ENCODE results near the gene RNASEH2A. TPM values are rescaled to one million over a fixed set of nuclear protein-coding genes. Genes with fewer than 3 reads are reported as not detected.
A peak's percentile ranks its signal among the peaks of the same experiment; 100 is the strongest.

The RNASEH2A gene
- polyA plus RNA-seq, 1 donor (not counting 4 experiments of a cell fraction or from before 2014, with no cell fraction given) = 19.7 TPM

DNA sequence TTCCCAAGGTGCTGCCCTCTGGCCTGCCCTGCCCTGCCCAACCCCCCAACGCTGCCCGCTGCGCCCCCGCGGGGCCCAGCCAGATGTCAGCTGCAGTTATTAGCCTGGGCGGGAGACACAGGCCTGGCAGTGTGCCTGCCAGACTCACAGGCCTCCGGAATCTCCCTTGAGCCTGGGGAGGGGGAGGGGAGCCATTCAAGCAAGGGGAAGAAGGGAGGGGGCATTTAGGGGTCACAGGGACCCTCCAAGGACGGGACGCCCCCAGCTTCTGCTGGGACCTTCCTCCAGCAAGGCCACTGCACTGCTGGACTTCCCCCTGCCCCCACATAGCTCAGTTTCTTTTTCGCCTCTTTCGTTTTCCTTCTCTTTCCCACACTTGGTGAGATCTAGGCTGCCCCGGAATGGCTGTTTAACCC is 17.7 kb upstream of the RNASEH2A start:
- Histone ChIP-seq H3K4me2 (ENCODE audit: control insufficient read depth, extremely low read depth, insufficient read depth, low read depth, low read length) (peak overlapping the region; percentile 99), H3K27me3 (ENCODE audit: control insufficient read depth, extremely low read depth, insufficient read depth, low read length) (no peaks in the 10 kb centered on the region), H3K9me3 (ENCODE audit: control insufficient read depth, low read depth, low read length) (no peaks in the 10 kb centered on the region), H2AFZ (ENCODE audit: control insufficient read depth, low read length) (peak overlapping the region; percentile 46), H4K20me1 (ENCODE audit: control insufficient read depth, extremely low read depth, insufficient read depth, low read length) (peaks cover 11% of the 10 kb centered on the region), H3K4me3 (ENCODE audit: control insufficient read depth in 2 of 3, extremely low read depth in 1 of 3, insufficient read depth in 2 of 3, low read depth in 1 of 3, low read length in 3 of 3) (peak overlapping the region in 2 of 3 experiments; percentile 48 to 49), H3K9me1 (ENCODE audit: control insufficient read depth, extremely low read depth, insufficient read depth, low read length) (no peaks in the 10 kb centered on the region), H3K36me3 (ENCODE audit: control insufficient read depth in 2 of 2, extremely low read depth in 1 of 2, insufficient read depth in 2 of 2, low read length in 2 of 2) (no peaks in the 10 kb centered on the region), H3K79me2 (ENCODE audit: control insufficient read depth, insufficient read depth, low read length) (peaks cover 19% of the 10 kb centered on the region), H3K27ac (ENCODE audit: control insufficient read depth, insufficient read depth, low read length) (peak overlapping the region; percentile 98), H3K9ac (ENCODE audit: control insufficient read depth, extremely low read depth, insufficient read depth, low read length) (peak overlapping the region; percentile 97), H3K4me1 (ENCODE audit: control insufficient read depth, extremely low read depth, insufficient read depth, low read length) (peaks cover 58% of the 10 kb centered on the region)
- dilution Hi-C loops (cut with MboI; ENCODE audit: extremely low pct_ligation_motif_present, low sequenced_read_pairs) = no loop called here
- DNase-seq (ENCODE audit: low read depth, low spot score) (no peak), FAIRE-seq (no peak)
- no peak for TF ChIP-seq EZH2 (IDR thresholded peaks at IDR 0.05; ENCODE audit: low read length)
- TF ChIP-seq, protein P1, sequence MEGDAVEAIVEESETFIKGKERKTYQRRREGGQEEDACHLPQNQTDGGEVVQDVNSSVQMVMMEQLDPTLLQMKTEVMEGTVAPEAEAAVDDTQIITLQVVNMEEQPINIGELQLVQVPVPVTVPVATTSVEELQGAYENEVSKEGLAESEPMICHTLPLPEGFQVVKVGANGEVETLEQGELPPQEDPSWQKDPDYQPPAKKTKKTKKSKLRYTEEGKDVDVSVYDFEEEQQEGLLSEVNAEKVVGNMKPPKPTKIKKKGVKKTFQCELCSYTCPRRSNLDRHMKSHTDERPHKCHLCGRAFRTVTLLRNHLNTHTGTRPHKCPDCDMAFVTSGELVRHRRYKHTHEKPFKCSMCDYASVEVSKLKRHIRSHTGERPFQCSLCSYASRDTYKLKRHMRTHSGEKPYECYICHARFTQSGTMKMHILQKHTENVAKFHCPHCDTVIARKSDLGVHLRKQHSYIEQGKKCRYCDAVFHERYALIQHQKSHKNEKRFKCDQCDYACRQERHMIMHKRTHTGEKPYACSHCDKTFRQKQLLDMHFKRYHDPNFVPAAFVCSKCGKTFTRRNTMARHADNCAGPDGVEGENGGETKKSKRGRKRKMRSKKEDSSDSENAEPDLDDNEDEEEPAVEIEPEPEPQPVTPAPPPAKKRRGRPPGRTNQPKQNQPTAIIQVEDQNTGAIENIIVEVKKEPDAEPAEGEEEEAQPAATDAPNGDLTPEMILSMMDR (optimal IDR thresholded peaks at IDR 0.05 in 1 of 3, IDR thresholded peaks at IDR 0.05 in 1 of 3, conservative IDR thresholded peaks at IDR 0.05 in 1 of 3; ENCODE audit: extremely low read depth in 1 of 3, insufficient read depth in 2 of 3, low read length in 3 of 3) = peak in 1 of 3 experiments; percentile 19

DNA sequence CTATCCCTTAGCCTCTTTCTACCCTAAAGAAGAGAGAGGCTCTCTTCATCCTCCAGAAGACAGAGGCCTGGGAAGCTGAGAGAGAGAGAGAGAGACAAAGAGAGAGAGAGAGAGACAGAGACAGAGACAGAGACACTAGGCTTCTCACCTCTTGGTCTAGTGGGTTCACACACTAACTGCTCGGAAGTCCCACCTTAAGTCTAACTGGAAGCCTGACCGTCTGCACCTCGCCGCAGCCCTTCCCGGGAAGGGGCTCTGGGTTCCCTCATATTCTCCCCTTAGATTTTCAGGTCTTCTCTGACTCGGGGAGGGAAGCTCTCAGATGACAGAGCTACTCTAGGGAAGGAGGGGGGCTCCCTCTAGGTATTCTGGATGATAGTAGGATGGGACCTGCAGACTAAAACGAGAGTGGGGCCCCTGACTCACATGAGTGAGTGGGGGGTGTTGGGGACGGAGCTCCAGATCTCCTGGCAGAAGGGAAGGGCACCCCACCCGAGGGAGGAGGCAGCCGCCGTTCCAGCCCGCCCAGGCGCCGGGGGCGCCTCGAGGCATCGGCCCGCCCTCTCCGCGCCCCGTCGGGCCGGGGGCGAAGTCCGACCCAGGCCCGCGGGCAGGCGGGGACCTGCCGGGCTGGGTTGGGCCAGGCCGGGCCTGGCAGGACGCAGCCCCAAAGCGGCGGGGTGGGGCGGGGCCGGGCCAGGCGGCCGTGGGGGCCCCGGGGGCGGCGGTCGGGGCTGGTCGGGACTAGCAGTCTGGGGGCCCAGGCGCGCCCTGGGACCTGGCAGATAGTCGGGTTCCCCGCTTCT is 17.1 kb upstream of the RNASEH2A start:
- TF ChIP-seq, protein P1 (optimal IDR thresholded peaks at IDR 0.05 in 1 of 3, IDR thresholded peaks at IDR 0.05 in 1 of 3, conservative IDR thresholded peaks at IDR 0.05 in 1 of 3; ENCODE audit: extremely low read depth in 1 of 3, insufficient read depth in 2 of 3, low read length in 3 of 3) = no peak
- no peak for TF ChIP-seq EZH2 (IDR thresholded peaks at IDR 0.05; ENCODE audit: low read length)
- no peaks in the 10 kb centered on the region for H3K9me1 ChIP-seq (ENCODE audit: control insufficient read depth, extremely low read depth, insufficient read depth, low read length)
- H2AFZ ChIP-seq (ENCODE audit: control insufficient read depth, low read length) = peak overlapping the region; percentile 46
- H3K27me3 ChIP-seq (ENCODE audit: control insufficient read depth, extremely low read depth, insufficient read depth, low read length) = no peaks in the 10 kb centered on the region
- H3K4me3 ChIP-seq (ENCODE audit: control insufficient read depth in 2 of 3, extremely low read depth in 1 of 3, insufficient read depth in 2 of 3, low read depth in 1 of 3, low read length in 3 of 3) = peak overlapping the region; percentile 48 to 73 (median 49)
- no peak for DNase-seq (ENCODE audit: low read depth, low spot score)
- peaks cover 11% of the 10 kb centered on the region for H4K20me1 ChIP-seq (ENCODE audit: control insufficient read depth, extremely low read depth, insufficient read depth, low read length)
- dilution Hi-C loops (cut with MboI; ENCODE audit: extremely low pct_ligation_motif_present, low sequenced_read_pairs) = no loop called here
- peaks cover 19% of the 10 kb centered on the region for H3K79me2 ChIP-seq (ENCODE audit: control insufficient read depth, insufficient read depth, low read length)
- no peaks in the 10 kb centered on the region for H3K9me3 ChIP-seq (ENCODE audit: control insufficient read depth, low read depth, low read length)
- peak overlapping the region; percentile 98 for H3K27ac ChIP-seq (ENCODE audit: control insufficient read depth, insufficient read depth, low read length)
- H3K4me2 ChIP-seq (ENCODE audit: control insufficient read depth, extremely low read depth, insufficient read depth, low read depth, low read length) = peak overlapping the region; percentile 99
- H3K36me3 ChIP-seq (ENCODE audit: control insufficient read depth in 2 of 2, extremely low read depth in 1 of 2, insufficient read depth in 2 of 2, low read length in 2 of 2) = no peaks in the 10 kb centered on the region
- no peak for FAIRE-seq
- H3K9ac ChIP-seq (ENCODE audit: control insufficient read depth, extremely low read depth, insufficient read depth, low read length) = peak overlapping the region; percentile 97
- peaks cover 55% of the 10 kb centered on the region for H3K4me1 ChIP-seq (ENCODE audit: control insufficient read depth, extremely low read depth, insufficient read depth, low read length)
